SK-N-SH (cell line): ENCODE measurements around the gene BRI3. TPM values are rescaled to one million over a fixed set of nuclear protein-coding genes. Genes with fewer than 3 reads are reported as not detected.
A peak's percentile ranks its signal among the peaks of the same experiment; 100 is the strongest.

Source experiments
- CTCF ChIA-PET: fragments of 300-600, 350-600 bp; formaldehyde crosslinking; extraction: SDS; loops from one replicate; lab custom pipeline; 2021; lab: Yijun Ruan, JAX
- POLR2A ChIA-PET: fragments of 350-600 bp; sonication (Branson Sonifier 250); formaldehyde crosslinking; extraction: SDS; loops from one replicate; lab custom pipeline; 2020; ENCODE audit warnings: antibody characterized with exemption, inconsistent platforms; lab: Yijun Ruan, JAX
- DNase-seq: peaks from one replicate; pipeline ENCODE4 v3.0.0; 2012
- H2AFZ ChIP-seq: fragments of 200-600 bp; sonication (generic); 2 replicates; pipeline ENCODE4 v1.8.1; 2016; ENCODE audit warnings: antibody characterized with exemption, mild to moderate bottlenecking, low read depth
- H3F3A ChIP-seq: fragments of 200-600 bp; sonication (generic); replicated peaks from 2 replicates; pipeline ENCODE3; 2016; ENCODE audit warnings: antibody characterized with exemption, mild to moderate bottlenecking; ENCODE audit not compliant: insufficient read depth
- H3K27ac ChIP-seq, 2 experiments: fragments of 200-500 bp in 1 of 2; fragments of 200-600 bp in 1 of 2; sonication (Bioruptor generic) in 1 of 2; sonication (generic), shearing (Covaris generic) in 1 of 2; 2 replicates each; pipeline versions ENCODE4 v1.5.1 to v1.6.1; 2014 to 2016; ENCODE audit warnings: low read depth in 2 of 2, inconsistent platforms in 1 of 2, low read length in 1 of 2, mild to moderate bottlenecking in 1 of 2, mixed read lengths in 1 of 2
- H3K27me3 ChIP-seq: fragments of 200-600 bp; sonication (generic), shearing (Covaris generic); 2 replicates; pipeline ENCODE4 v1.6.1; 2016; ENCODE audit warnings: mixed run types; ENCODE audit not compliant: insufficient read depth
- H3K36me3 ChIP-seq, 2 experiments: fragments of 200-500 bp in 1 of 2; fragments of 200-600 bp in 1 of 2; sonication (Bioruptor generic) in 1 of 2; sonication (generic) in 1 of 2; replicated peaks in 1 of 2; 2 replicates each; pipeline versions ENCODE3 to v1.5.1; 2014 to 2016; ENCODE audit warnings: low read length in 1 of 2, mild to moderate bottlenecking in 1 of 2; ENCODE audit not compliant: insufficient read depth in 2 of 2, control insufficient read depth in 1 of 2
- H3K4me1 ChIP-seq, 2 experiments: fragments of 200-500 bp in 1 of 2; fragments of 200-600 bp in 1 of 2; sonication (Bioruptor generic) in 1 of 2; sonication (generic), shearing (Covaris generic) in 1 of 2; 2 replicates each; pipeline versions ENCODE4 v1.5.1 to v1.6.1; 2014 to 2016; ENCODE audit warnings: low read depth in 1 of 2, low read length in 1 of 2, mixed run types in 1 of 2; ENCODE audit not compliant: insufficient read depth in 2 of 2, control insufficient read depth in 1 of 2
- H3K4me2 ChIP-seq: fragments of 200-600 bp; sonication (generic), shearing (Covaris generic); 2 replicates; pipeline ENCODE4 v1.6.1; 2017; ENCODE audit warnings: mixed run types
- H3K4me3 ChIP-seq, 2 experiments: fragments of 200-500 bp in 1 of 2; fragments of 200-600 bp in 1 of 2; sonication (Bioruptor generic) in 1 of 2; sonication (generic), shearing (Covaris generic) in 1 of 2; 2 replicates each; pipeline versions ENCODE4 v1.5.1 to v1.8.1; 2014 to 2016; ENCODE audit warnings: low read depth in 2 of 2, inconsistent platforms in 1 of 2, low read length in 1 of 2, mild to moderate bottlenecking in 1 of 2, mixed read lengths in 1 of 2, moderate library complexity in 1 of 2
- H3K79me2 ChIP-seq: fragments of 200-600 bp; sonication (generic); 2 replicates; pipeline ENCODE4 v1.8.1; 2017; ENCODE audit warnings: mild to moderate bottlenecking; ENCODE audit not compliant: insufficient read depth
- H3K9ac ChIP-seq: fragments of 200-600 bp; sonication (generic); 2 replicates; pipeline ENCODE4 v1.6.1; 2017; ENCODE audit warnings: mixed run types
- H3K9me2 ChIP-seq: fragments of 200-600 bp; sonication (generic); 2 replicates; pipeline ENCODE4 v1.6.1; 2017; ENCODE audit warnings: mixed run types
- H3K9me3 ChIP-seq: fragments of 200-600 bp; sonication (generic); 2 replicates; pipeline ENCODE4 v1.6.1; 2017; ENCODE audit warnings: mixed run types, mild to moderate bottlenecking, moderate library complexity
- H4K20me1 ChIP-seq: fragments of 200-600 bp; sonication (generic); 2 replicates; pipeline ENCODE4 v1.6.1; 2017; ENCODE audit warnings: mild to moderate bottlenecking, mixed run types; ENCODE audit not compliant: insufficient read depth
- ELF1 ChIP-seq: IDR thresholded peaks from 2 replicates; pipeline ENCODE4 v1.4.0; 2012
- EP300 ChIP-seq, 2 experiments: IDR thresholded peaks; 2 replicates each; pipeline versions ENCODE4 v1.4.0 to v1.6.1; 2012; ENCODE audit warnings: borderline replicate concordance in 1 of 2, low read depth in 1 of 2, low read length in 1 of 2
- FOSL2 ChIP-seq: IDR thresholded peaks from 2 replicates; pipeline ENCODE4 v1.4.0; 2012; ENCODE audit warnings: low read depth, mild to moderate bottlenecking, moderate library complexity, borderline replicate concordance
- GABPA ChIP-seq: IDR thresholded peaks from 2 replicates; pipeline ENCODE4 v1.4.0; 2012; ENCODE audit warnings: low read depth, mild to moderate bottlenecking
- GATA2 ChIP-seq: sonication (generic); formaldehyde crosslinking; IDR thresholded peaks from 2 replicates; pipeline ENCODE4 v1.5.0; 2020; ENCODE audit warnings: mild to moderate bottlenecking, missing genetic modification reagents
- JUND ChIP-seq: IDR thresholded peaks from 2 replicates; pipeline ENCODE4 v1.4.0; 2012
- MAX ChIP-seq: IDR thresholded peaks from 2 replicates; pipeline ENCODE4 v1.4.0; 2012; ENCODE audit warnings: low read depth
- MEF2A ChIP-seq: IDR thresholded peaks from 2 replicates; pipeline ENCODE4 v1.4.0; 2012; ENCODE audit warnings: low read depth, borderline replicate concordance
- NFIC ChIP-seq: IDR thresholded peaks from 2 replicates; pipeline ENCODE4 v1.4.0; 2012; ENCODE audit warnings: borderline replicate concordance
- NRF1 ChIP-seq: IDR thresholded peaks from 2 replicates; pipeline ENCODE4 v1.6.1; 2012; ENCODE audit warnings: low read depth, mild to moderate bottlenecking, low read length
- RCOR1 ChIP-seq: fragments of 150-350 bp; IDR thresholded peaks from 2 replicates; pipeline ENCODE4 v1.6.1; 2017; ENCODE audit warnings: antibody characterized with exemption, low read length
- RXRA ChIP-seq: IDR thresholded peaks from 2 replicates; pipeline ENCODE4 v1.4.0; 2012; ENCODE audit warnings: low read depth, mild to moderate bottlenecking, borderline replicate concordance
- SMC3 ChIP-seq: IDR thresholded peaks from 2 replicates; pipeline ENCODE4 v1.6.1; 2012; ENCODE audit warnings: low read depth, low read length, improper control_type of control experiment
- TCF12 ChIP-seq: IDR thresholded peaks from 2 replicates; pipeline ENCODE4 v1.4.0; 2012
- TEAD4 ChIP-seq: IDR thresholded peaks from 2 replicates; pipeline ENCODE4 v1.4.0; 2012; ENCODE audit warnings: mild to moderate bottlenecking, borderline replicate concordance; ENCODE audit not compliant: insufficient read depth
- WGBS: methylation state at CpG from one replicate; pipeline ENCODE4 v1.1.6; 2017; ENCODE audit warnings: low lambda C conversion rate; 5-methylcytosine and 5-hydroxymethylcytosine counted together
- polyA plus RNA-seq, 3 experiments: library from polyadenylated mRNA; depleted of rRNA; stranded (reverse); fragments of >200 nt; gene quantifications; 2 replicates each; pipeline ENCODE4 v1.2.3, GENCODE V29; 2012
- TF ChIP-seq, protein P1 (sequence below): IDR thresholded peaks from 2 replicates; pipeline ENCODE4 v1.6.1; 2012; ENCODE audit warnings: mild to moderate bottlenecking, low read depth, low read length, moderate library complexity

The BRI3 gene
- polyA plus RNA-seq, 1 of the 3 experiments (the other 2 are of a cell fraction) = 128 TPM

DNA sequence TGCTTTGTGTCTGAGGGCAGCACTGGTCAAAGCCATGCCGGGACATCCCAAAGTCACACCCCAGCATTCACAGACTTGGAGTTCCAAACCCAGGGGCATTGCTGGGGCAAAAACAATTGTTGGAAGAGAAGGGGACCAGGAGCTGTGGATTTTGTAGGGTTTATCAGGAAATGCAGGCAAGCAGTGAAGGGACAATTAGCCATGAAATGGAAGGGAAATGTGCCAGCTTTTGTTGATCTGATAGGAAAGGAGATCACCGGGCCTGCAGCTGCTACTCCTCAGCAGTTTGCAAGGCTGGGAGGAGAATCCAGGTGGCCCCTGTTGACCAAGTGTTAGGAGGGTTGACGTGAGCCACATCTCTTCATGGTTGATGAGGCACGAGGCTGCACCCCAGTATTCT lies 2.5 kb upstream of the BRI3 start:
- CTCF ChIA-PET = interaction anchor here (1.1 to 4.8 kb wide), 5 partner anchors 12 to 258 kb away, joined by 5 to 26 read pairs (median 11); partner anchors contain the start of gene BAIAP2L1
- no peak overlapping the region for H3K4me3 ChIP-seq
- POLR2A ChIA-PET = no interaction called here

GRCh38 chr7:98280296-98280695 lies 1.2 kb upstream of the BRI3 start:
- Histone ChIP-seq H3K79me2 (peaks cover 36% of the 10 kb centered on the region), H2AFZ (no peak overlapping the region), H3F3A (peaks cover 16% of the 10 kb centered on the region), H3K9me3 (no peaks in the 10 kb centered on the region), H3K36me3 (peaks cover 0 to 4% of the 10 kb centered on the region in 2 experiments), H3K4me3 (no peak overlapping the region), H4K20me1 (peaks cover 17% of the 10 kb centered on the region; the same call in 1 of the 2 replicates), H3K9ac (no peak overlapping the region), H3K27me3 (no peaks in the 10 kb centered on the region), H3K4me1 (peaks cover 22 to 49% of the 10 kb centered on the region in 2 experiments; a peak in 3 of 4 replicates), H3K9me2 (no peaks in the 10 kb centered on the region), H3K27ac (no peak overlapping the region; a peak in 1 of 4 replicates), H3K4me2 (peak overlapping the region; percentile 92)
- POLR2A ChIA-PET = interaction anchor here (0.8 kb wide), 1 partner anchor 45 kb away, joined by 5 read pairs; no protein-coding TSS in a partner anchor
- no peak for TF ChIP-seq GABPA
- no peak for TF ChIP-seq MAX
- no peak for TF ChIP-seq SMC3
- TF ChIP-seq MEF2A = no peak
- TF ChIP-seq JUND = no peak
- TF ChIP-seq GATA2 = no peak
- TF ChIP-seq ELF1 = no peak
- TF ChIP-seq TEAD4 = no peak
- no peak for TF ChIP-seq EP300 (IDR thresholded peaks at IDR 0.05; ENCODE audit: borderline replicate concordance in 1 of 2, low read depth in 1 of 2, low read length in 1 of 2)
- TF ChIP-seq NRF1 = no peak
- no peak for TF ChIP-seq RXRA
- TF ChIP-seq, protein P1, sequence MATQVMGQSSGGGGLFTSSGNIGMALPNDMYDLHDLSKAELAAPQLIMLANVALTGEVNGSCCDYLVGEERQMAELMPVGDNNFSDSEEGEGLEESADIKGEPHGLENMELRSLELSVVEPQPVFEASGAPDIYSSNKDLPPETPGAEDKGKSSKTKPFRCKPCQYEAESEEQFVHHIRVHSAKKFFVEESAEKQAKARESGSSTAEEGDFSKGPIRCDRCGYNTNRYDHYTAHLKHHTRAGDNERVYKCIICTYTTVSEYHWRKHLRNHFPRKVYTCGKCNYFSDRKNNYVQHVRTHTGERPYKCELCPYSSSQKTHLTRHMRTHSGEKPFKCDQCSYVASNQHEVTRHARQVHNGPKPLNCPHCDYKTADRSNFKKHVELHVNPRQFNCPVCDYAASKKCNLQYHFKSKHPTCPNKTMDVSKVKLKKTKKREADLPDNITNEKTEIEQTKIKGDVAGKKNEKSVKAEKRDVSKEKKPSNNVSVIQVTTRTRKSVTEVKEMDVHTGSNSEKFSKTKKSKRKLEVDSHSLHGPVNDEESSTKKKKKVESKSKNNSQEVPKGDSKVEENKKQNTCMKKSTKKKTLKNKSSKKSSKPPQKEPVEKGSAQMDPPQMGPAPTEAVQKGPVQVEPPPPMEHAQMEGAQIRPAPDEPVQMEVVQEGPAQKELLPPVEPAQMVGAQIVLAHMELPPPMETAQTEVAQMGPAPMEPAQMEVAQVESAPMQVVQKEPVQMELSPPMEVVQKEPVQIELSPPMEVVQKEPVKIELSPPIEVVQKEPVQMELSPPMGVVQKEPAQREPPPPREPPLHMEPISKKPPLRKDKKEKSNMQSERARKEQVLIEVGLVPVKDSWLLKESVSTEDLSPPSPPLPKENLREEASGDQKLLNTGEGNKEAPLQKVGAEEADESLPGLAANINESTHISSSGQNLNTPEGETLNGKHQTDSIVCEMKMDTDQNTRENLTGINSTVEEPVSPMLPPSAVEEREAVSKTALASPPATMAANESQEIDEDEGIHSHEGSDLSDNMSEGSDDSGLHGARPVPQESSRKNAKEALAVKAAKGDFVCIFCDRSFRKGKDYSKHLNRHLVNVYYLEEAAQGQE = no peak
- DNase-seq = no peak
- 93% methylated on average over 7 of the region's 7 CpGs for WGBS
- CTCF ChIA-PET = interaction anchor here (2.7 to 4.8 kb wide), 2 partner anchors 13 to 15 kb away, joined by 11 to 26 read pairs; no protein-coding TSS in a partner anchor

More for the DNA sequence above, 2.5 kb upstream of the BRI3 start:
- H3K79me2 ChIP-seq = peaks cover 22% of the 10 kb centered on the region
- no peaks in the 10 kb centered on the region for H3K9me3 ChIP-seq
- H3K27me3 ChIP-seq = no peaks in the 10 kb centered on the region
- H3F3A ChIP-seq = peaks cover 16% of the 10 kb centered on the region
- H3K4me2 ChIP-seq = no peak overlapping the region
- no peak overlapping the region for H2AFZ ChIP-seq
- WGBS = 77% methylated on average over 3 of the region's 4 CpGs
- H4K20me1 ChIP-seq = peaks cover 4% of the 10 kb centered on the region; the same call in 1 of the 2 replicates
- no peak overlapping the region for H3K9ac ChIP-seq
- H3K4me1 ChIP-seq = peaks cover 11 to 35% of the 10 kb centered on the region in 2 experiments; a peak in 2 of 4 replicates
- H3K27ac ChIP-seq = peak overlapping the region in 1 of 2 experiments; percentile 75; a peak in 2 of 4 replicates
- DNase-seq = peak; percentile 46
- H3K36me3 ChIP-seq = peaks cover 0 to 4% of the 10 kb centered on the region in 2 experiments
- no peaks in the 10 kb centered on the region for H3K9me2 ChIP-seq
- TF ChIP-seq MAX (no peak), GATA2 (peak; percentile 75), FOSL2 (no peak), NRF1 (no peak), TCF12 (no peak), NFIC (no peak), RCOR1 (no peak)
